ENCODE results near the gene SMAD9.
"Not testable (repeated sequence)": the region's sequence is repeated elsewhere in the genome, so short reads cannot be mapped to it uniquely, and the experiment has no call there.

The SMAD9 gene

GRCh38 chr13:36910545-36910944, 9.5 kb downstream of the SMAD9 start:
- no peak for DNase-seq

GRCh38 chr13:36907821-36908220, 12.2 kb downstream of the SMAD9 start:
- DNase-seq = no peak

- DNase-seq = no peak
Observed at GRCh38 chr13:36907266-36907665, 12.8 kb downstream of the SMAD9 start.

GRCh38 chr13:36905944-36906343, 14.1 kb downstream of the SMAD9 start:
- no peak for DNase-seq

- no peak for DNase-seq
Observed at GRCh38 chr13:36903925-36904595, 16.0 kb downstream of the SMAD9 start.

GRCh38 chr13:36897054-36897616, 22.9 kb downstream of the SMAD9 start:
- no peak for DNase-seq

- DNase-seq = no peak
Observed at GRCh38 chr13:36891752-36892151, 28.3 kb downstream of the SMAD9 start.

- no peak for DNase-seq
Observed at GRCh38 chr13:36888645-36889044, 31.4 kb downstream of the SMAD9 start.

GRCh38 chr13:36887758-36888521, 32.1 kb downstream of the SMAD9 start:
- no peak for DNase-seq

GRCh38 chr13:36885901-36886300, 34.1 kb downstream of the SMAD9 start:
- no peak for DNase-seq

- DNase-seq = no peak
Observed at GRCh38 chr13:36884235-36884634, 35.8 kb downstream of the SMAD9 start.

GRCh38 chr13:36883824-36884223, 36.2 kb downstream of the SMAD9 start:
- no peak for DNase-seq

- DNase-seq = not testable (repeated sequence)
Observed at GRCh38 chr13:36883392-36883791, 36.6 kb downstream of the SMAD9 start.

GRCh38 chr13:36882829-36883390, 37.1 kb downstream of the SMAD9 start:
- no peak for DNase-seq

GRCh38 chr13:36880961-36881360, 39.1 kb downstream of the SMAD9 start:
- no peak for DNase-seq

- no peak for DNase-seq
Observed at GRCh38 chr13:36879218-36879938, 40.7 kb downstream of the SMAD9 start.

GRCh38 chr13:36875961-36876360, 44.1 kb downstream of the SMAD9 start:
- no peak for DNase-seq

- DNase-seq = no peak
Observed at GRCh38 chr13:36875431-36875830, 44.6 kb downstream of the SMAD9 start.

- DNase-seq = no peak
Observed at GRCh38 chr13:36872621-36873020, 47.4 kb downstream of the SMAD9 start.

- no peak for DNase-seq
Observed at GRCh38 chr13:36870050-36870692, 49.9 kb downstream of the SMAD9 start.

- no peak for DNase-seq
Observed at GRCh38 chr13:36866232-36866631, 53.8 kb downstream of the SMAD9 start.

GRCh38 chr13:36865265-36865664, 54.8 kb downstream of the SMAD9 start:
- DNase-seq = no peak

GRCh38 chr13:36862722-36863121, 57.3 kb downstream of the SMAD9 start:
- no peak for DNase-seq

Measured in activated CD8-positive, alpha-beta memory T cell treated with anti-CD3 and anti-CD28 coated beads, Interleukin-2, amount 50 U/mL, for 4 hours (primary cell).